GM19438 (cell line): ENCODE measurements around the gene CDRT4.

Experiments
- ATAC-seq: cut with Tn5 transposase; IDR thresholded peaks from one replicate; pipeline ENCODE4 v1.9.1; 2021; ENCODE audit warnings: low read depth; ENCODE audit not compliant: unreplicated experiment

CDRT4 gene

DNA sequence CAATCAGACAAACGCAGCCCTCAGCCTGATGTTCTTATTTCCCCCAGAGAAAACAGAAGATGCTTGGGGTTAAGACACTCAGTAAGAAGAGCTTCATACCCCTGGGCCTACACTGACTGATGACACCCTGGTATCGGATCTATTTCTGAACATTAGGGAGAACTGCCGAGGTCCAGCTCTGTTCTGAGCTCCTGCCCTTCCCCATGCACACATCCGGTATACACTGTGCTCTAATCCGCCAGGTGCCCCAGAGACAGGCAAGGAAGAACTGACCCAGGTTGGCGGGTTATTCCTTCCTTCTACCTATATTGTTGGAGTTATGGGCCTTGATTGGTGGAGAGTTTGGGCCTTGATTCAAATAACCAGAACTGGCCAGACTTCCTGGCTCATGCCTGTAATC lies 68.0 kb downstream of the CDRT4 start:
- ATAC-seq, result no peak

DNA sequence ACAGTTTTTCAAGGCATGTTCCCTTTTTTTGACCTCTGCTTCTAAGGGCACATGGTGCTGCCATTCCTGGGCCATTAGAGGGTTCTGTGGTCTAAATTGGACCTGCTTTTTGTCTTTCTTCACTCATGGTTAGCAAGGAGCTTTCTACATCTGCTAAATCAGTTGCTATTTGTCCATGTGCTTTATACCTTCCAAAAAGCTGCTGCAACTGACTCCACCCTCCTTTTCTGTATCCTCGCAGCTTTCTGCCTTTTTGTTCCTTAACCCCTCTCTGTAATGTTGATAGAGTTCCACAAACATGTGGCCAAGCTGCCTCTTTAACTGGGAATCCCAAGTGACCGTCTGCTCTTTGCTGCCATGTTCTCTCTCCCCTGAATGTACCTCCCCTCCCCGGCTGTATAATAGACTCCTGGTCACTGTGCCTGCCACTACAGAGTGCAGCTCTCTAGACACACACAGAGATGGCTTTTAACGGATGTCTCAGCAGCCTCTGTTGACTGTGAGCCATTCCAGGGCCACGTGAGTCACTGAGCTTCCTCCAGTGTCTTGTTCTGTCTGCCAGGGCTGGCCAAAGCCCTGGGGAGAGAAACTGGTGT lies 68.6 kb downstream of the CDRT4 start:
- no peak for ATAC-seq

DNA sequence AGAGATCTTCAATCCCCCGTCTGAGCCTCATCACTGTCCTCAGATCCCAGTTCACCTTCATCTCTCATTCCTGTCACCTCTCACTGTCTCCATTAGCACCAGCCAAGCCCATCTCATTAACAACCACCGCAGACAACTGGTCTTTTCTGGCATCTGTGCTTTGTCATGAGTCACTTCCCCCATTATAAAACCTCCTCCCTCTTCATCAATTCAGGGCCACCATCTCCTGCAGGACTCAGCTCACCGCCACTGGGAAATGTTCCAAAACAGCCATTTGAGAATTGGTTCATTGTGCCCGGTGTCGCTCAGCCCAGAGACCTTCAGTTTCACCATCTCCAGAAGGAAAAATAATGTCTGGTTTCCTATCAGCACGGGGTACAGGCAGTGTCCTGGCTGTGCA lies 69.1 kb downstream of the CDRT4 start:
- no peak for ATAC-seq

DNA sequence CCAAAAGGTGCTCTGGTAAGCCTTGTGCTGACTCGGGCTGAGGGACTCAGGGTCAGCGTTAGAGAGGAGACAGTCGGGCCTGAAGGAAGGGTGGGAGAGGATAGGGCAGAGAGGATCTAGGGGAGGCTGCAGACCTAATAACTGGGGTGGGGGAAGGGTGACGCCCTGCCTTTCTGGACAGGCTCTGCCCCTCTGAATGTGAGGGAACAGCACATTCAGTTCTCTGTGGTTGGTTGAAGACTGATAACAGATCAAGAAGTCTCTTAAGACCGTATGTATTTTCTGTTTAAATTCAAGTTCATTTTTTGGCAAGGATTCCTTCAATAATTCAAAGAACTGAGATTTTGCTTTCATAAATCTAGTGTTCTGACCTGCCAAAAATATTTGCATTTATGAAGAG lies 69.8 kb downstream of the CDRT4 start:
- no peak for ATAC-seq

DNA sequence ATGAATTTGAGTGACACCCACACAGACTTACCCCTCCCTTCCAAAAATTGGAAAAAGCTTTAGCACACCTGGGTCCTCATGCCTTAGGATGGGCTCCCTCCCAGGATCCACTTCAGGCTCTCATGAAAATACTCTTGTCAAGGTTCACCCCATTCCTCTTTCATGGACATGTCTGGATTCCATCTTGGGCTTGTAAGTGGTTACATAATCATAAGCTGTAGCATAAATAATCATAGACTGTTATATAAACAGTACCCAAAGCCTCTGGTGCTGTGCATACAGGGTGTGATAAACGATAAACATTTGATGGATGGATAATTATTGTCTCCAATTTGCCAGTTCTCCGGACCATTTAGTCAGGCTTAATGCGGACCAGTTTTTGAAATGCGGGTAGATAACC lies 72.3 kb downstream of the CDRT4 start:
- no peak for ATAC-seq

DNA sequence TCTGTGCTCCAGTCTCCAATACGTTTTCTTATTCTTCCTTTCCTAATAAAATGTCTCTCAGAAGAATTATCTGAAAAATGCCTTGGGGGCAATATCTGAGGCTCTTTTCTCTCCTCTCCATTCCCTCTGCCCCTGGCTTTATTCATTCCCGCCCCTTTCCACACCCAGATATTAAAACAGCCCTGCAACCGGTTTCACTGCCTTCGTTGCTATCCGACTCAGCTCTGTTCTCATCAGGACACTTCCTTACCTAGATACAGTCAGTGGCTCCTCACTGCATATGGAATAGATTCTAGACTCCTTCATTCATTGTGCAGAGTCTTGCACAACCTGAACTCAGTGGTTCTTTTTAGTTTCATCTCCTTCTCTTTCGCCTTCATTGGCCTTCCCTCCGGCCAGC lies 74.0 kb downstream of the CDRT4 start:
- ATAC-seq, result no peak

DNA sequence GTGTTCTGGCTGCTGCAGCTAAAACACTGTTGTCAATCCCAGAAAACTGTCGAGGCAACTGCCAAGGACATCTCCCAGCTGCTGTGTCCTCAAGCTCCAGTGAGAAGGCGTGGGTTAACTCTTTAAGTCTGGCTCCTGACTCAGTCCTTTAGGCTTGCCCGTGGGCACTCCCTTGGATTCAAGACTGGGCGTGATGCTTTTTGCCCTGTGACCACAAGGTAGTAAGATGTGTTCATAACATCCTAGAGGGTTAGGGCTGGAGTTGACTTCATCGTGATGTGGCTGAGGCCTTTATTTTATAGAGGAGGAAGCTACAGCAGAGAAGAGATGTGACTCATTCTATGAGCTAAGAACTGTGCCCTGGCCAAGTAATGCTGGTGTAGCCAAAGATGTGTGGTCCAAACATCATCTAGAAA lies 75.1 kb downstream of the CDRT4 start:
- no peak for ATAC-seq

DNA sequence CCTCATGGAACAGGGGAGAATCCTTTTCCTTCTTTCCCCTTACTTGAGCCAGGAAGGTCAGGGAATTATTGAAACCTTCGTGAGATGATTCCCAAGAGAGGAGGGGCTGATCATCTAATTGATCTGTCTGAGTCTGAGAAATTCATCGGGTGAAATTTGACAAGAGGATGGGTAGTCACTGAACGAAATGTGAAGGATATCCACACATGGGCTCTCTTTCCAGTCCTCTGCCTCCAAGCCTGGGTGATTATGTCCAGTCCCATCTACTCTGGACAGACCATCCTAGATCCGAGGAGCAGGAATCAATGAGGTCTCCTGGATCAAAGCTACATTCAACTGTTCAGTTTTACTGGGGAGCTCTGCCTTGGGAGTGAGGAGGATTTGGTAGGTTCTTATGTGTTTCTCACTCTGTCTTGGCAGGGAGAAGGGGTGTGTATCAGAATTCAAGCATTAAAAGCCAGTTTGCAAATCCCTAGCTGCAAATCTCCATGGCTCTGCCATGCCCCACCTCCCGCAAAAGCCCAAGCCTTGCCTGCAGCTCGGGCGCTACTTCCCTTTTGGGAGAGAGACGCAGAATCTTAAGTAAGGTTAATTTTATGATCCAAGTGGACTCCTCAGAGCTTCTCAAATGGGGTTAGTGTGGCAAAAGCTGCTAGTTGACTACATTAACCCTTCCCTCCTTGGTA lies 78.9 kb downstream of the CDRT4 start:
- ATAC-seq, result no peak

DNA sequence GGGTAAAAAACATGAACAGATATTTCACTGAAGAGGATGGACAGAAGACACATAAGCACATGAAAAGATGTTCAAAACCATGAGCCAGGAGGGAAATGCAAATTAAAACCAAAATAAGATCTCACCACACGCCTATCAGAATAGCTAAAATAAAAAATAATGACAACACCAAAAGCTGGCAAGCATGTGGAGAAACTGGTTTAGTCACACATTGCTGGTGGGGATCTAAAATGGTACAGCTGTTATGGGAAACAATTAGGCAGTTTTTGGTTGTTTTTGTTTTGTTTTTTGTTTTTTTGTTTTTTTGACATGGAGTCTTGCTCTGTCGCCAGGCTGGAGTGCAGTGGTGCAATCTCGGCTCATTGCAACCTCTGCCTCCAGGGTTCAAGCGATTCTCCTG lies 81.3 kb downstream of the CDRT4 start:
- ATAC-seq, result no peak
